ENCODE results near the gene TMEM72. TPM values are rescaled to one million over a fixed set of nuclear protein-coding genes. Genes with fewer than 3 reads are reported as not detected.

Gene TMEM72
- total RNA-seq, 2 experiments from 2014 or later: not detected

- intact Hi-C loops (cut with micrococcal nuclease): loop anchor here (10.0 kb wide), 1 partner anchor 56 kb away; the partner anchor contains the start of gene TMEM72
- no peak for DNase-seq
- no peaks in the 10 kb centered on the region for H3K27me3 Mint-ChIP-seq (ENCODE audit: low read depth)
- H3K9me3 Mint-ChIP-seq: no peaks in the 10 kb centered on the region
- H3K4me1 Mint-ChIP-seq (ENCODE audit: low read depth): peaks cover 40% of the 10 kb centered on the region
- CTCF ChIA-PET: interaction anchor here (1.8 kb wide), 1 partner anchor 38 kb away, joined by 4 read pairs; no protein-coding TSS in a partner anchor
- no peak overlapping the region for H3K27ac Mint-ChIP-seq
- no peak overlapping the region for H3K4me3 Mint-ChIP-seq
- H3K36me3 Mint-ChIP-seq (ENCODE audit: low read depth): no peaks in the 10 kb centered on the region
These were observed 59.8 kb downstream of the TMEM72 start for GRCh38 chr10:44970812-44971395.

DNA sequence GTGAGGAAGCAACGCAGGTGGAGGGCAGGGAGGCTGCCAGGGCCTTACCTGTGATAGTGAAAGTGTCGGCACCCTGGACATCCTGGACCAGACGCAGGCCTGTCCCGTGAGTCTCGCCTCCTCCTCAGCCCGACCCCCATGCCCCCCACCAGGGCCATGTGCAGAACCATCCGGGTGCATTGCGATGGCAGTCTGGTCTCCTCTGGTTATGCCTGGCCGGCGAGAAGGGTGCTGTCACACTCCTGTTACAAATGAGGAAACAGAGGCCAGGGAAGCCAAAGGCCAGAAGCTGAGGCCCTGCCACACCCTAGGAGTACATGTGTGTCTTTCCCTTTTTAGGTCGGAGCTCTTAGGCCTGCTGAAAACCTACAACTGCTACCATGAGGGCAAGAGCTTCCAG is 60.3 kb downstream of the TMEM72 start:
- H3K27me3 Mint-ChIP-seq (ENCODE audit: low read depth): no peaks in the 10 kb centered on the region
- no peaks in the 10 kb centered on the region for H3K36me3 Mint-ChIP-seq (ENCODE audit: low read depth)
- H3K4me3 Mint-ChIP-seq: no peak overlapping the region
- CTCF ChIA-PET: interaction anchor here (1.8 kb wide), 1 partner anchor 38 kb away, joined by 4 read pairs; no protein-coding TSS in a partner anchor
- H3K27ac Mint-ChIP-seq: no peak overlapping the region
- intact Hi-C loops (cut with micrococcal nuclease): loop anchor here (10.0 kb wide), 1 partner anchor 57 kb away; the partner anchor contains the start of gene TMEM72
- peaks cover 36% of the 10 kb centered on the region for H3K4me1 Mint-ChIP-seq (ENCODE audit: low read depth)
- no peak for DNase-seq
- H3K9me3 Mint-ChIP-seq: no peaks in the 10 kb centered on the region

DNA sequence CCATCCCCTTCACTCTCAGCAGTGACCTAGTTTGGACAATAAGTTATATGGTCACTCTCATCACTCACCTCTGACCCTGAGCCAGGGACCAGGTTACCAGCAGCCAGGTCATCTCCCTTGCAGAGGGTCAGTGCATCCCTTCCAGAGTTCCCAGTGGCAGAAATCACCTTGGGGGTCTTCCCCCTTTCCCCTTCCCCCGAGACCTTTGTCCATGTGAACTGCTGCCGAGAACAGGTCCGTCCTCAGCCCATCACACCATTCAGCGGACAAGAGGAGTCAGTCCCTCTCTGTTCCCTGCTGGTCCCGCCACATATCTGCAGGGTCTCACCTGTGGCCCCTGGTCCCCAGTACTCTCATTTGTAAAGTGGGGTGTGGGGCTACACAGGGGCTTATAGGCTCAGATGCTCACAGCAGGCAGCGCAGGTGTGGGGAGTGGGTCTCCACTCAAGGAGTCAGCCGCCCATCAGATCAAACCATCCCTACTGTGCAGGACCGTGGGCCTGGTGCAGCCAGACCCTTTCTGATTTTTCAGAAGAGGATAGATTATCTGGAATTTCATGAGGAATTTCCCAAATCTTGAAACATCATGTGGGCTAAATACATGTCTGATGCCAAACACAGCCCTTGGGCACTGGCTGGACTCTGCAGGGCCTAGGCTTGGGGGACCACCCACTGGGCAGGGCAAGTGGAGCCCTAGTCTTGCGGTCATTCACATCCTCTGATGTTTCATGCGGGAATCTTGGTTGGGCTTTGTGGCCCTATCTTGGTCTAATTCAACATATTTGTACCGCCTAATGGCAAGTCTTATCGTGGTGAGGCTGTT is 61.0 kb downstream of the TMEM72 start:
- H3K4me3 Mint-ChIP-seq: no peak overlapping the region
- H3K36me3 Mint-ChIP-seq (ENCODE audit: low read depth): no peaks in the 10 kb centered on the region
- H3K27me3 Mint-ChIP-seq (ENCODE audit: low read depth): no peaks in the 10 kb centered on the region
- no peaks in the 10 kb centered on the region for H3K9me3 Mint-ChIP-seq
- H3K27ac Mint-ChIP-seq: no peak overlapping the region
- CTCF ChIA-PET: interaction anchor here (1.5 to 1.8 kb wide), 2 partner anchors 39 to 40 kb away, joined by 4 to 9 read pairs; no protein-coding TSS in a partner anchor
- no peak for DNase-seq
- intact Hi-C loops (cut with micrococcal nuclease): loop anchor here (10.0 kb wide), 1 partner anchor 57 kb away; the partner anchor contains the start of gene TMEM72
- H3K4me1 Mint-ChIP-seq (ENCODE audit: low read depth): peaks cover 33% of the 10 kb centered on the region

GRCh38 chr10:44972874-44973306 is 61.8 kb downstream of the TMEM72 start:
- peaks cover 26% of the 10 kb centered on the region for H3K4me1 Mint-ChIP-seq (ENCODE audit: low read depth)
- H3K27ac Mint-ChIP-seq: no peak overlapping the region
- CTCF ChIA-PET: interaction anchor here (1.5 kb wide), 1 partner anchor 40 kb away, joined by 9 read pairs; no protein-coding TSS in a partner anchor
- H3K27me3 Mint-ChIP-seq (ENCODE audit: low read depth): no peaks in the 10 kb centered on the region
- no peaks in the 10 kb centered on the region for H3K9me3 Mint-ChIP-seq
- DNase-seq: no peak
- intact Hi-C loops (cut with micrococcal nuclease): loop anchor here (10.0 kb wide), 1 partner anchor 58 kb away; the partner anchor contains the start of gene TMEM72
- H3K4me3 Mint-ChIP-seq: no peak overlapping the region
- no peaks in the 10 kb centered on the region for H3K36me3 Mint-ChIP-seq (ENCODE audit: low read depth)

GRCh38 chr10:44973323-44974081 is 62.4 kb downstream of the TMEM72 start:
- Mint-ChIP-seq H3K4me1 (ENCODE audit: low read depth) (peaks cover 21% of the 10 kb centered on the region), H3K9me3 (no peaks in the 10 kb centered on the region), H3K36me3 (ENCODE audit: low read depth) (no peaks in the 10 kb centered on the region), H3K4me3 (no peak overlapping the region), H3K27ac (no peak overlapping the region), H3K27me3 (ENCODE audit: low read depth) (no peaks in the 10 kb centered on the region)
- CTCF ChIA-PET: interaction anchor here (0.8 to 3.7 kb wide), 3 partner anchors 9 to 41 kb away, joined by 3 to 35 read pairs (median 9); no protein-coding TSS in a partner anchor
- intact Hi-C loops (cut with micrococcal nuclease): loop anchor here (2.0 to 10.0 kb wide), 3 partner anchors 27 to 95 kb away; partner anchors contain the start of genes TMEM72 and ZNF22
- DNase-seq: peak; percentile 34

DNA sequence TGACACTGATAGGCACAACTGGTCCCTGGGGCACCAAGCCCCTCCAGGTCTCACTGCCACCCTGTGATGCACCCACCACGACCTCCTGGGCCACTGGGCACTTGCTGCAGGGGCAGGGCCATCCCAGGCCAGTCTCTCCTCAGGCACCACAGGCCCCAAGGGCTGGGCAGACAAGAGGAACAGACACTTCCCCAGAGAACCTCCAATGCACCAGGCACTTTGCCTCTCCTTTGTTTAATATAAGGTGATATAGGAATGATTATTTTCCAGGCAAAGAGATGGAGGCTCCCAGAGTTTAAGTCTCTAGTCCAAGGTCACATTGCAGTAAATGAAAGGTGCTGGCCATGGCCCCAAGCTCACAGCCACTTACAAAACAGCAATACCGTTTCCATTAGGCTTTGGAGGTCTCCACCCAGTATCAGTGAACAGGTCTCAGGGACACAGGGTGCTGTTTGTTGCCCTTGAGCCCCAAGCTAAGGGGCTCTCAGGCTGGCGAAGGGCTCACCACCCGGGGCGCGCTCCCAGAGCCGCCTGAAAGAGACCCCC is 63.0 kb downstream of the TMEM72 start:
- intact Hi-C loops (cut with micrococcal nuclease): loop anchor here (2.0 to 10.0 kb wide), 3 partner anchors 27 to 95 kb away; partner anchors contain the start of genes TMEM72 and ZNF22
- H3K27ac Mint-ChIP-seq: no peak overlapping the region

DNA sequence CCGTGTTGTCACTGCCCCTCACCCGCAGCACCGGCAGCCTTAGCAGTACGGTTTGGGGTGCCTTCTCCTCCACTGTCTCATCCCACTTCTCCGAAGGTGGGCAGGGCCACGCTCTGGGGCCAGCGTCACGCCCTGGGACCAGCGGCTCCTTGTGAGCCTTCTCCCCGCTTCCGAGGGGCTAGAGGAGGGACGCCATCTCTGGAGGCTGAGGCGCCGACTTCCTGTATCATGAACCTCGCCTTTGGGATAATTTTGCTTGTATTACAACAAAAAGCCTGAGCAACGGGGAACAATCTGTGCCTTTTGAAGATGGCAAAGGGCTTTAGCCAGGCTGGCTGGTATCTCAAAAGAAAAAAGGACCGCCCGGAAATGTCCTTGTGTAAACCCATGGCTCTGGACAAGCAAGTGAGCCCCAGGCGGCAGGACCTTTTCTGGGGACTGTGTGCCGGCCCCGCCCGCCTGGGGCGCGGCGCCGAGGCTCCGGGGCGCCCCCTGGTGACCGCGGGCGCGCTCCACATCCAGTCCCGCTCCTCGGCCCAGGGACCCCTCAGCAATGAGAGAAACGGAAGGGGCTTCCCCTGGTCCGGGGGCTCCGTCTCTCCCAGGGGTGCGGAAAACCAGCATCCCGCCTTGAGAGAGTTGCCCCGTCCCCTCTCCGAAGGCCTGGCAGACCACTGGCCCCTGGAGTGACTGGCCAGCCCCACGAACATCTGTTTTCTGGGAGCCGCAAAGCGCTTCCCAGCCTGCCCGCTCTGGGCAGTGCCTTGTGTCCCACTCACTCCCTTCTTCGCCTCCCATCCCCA is 63.7 kb downstream of the TMEM72 start:
- Mint-ChIP-seq H3K4me3 (peak overlapping the region; percentile 49), H3K27me3 (ENCODE audit: low read depth) (no peaks in the 10 kb centered on the region)

More for the DNA sequence above, 63.0 kb downstream of the TMEM72 start:
- Mint-ChIP-seq H3K4me1 (ENCODE audit: low read depth) (peaks cover 20% of the 10 kb centered on the region), H3K9me3 (no peaks in the 10 kb centered on the region), H3K36me3 (ENCODE audit: low read depth) (no peaks in the 10 kb centered on the region), H3K27me3 (ENCODE audit: low read depth) (no peaks in the 10 kb centered on the region), H3K4me3 (peak overlapping the region; percentile 49)
- CTCF ChIA-PET: interaction anchor here (0.8 to 3.7 kb wide), 2 partner anchors 10 to 41 kb away, joined by 3 to 35 read pairs; no protein-coding TSS in a partner anchor
- DNase-seq: no peak

GRCh38 chr10:44975431-44976331 is 64.5 kb downstream of the TMEM72 start:
- CTCF ChIA-PET: interaction anchor here (0.5 to 3.7 kb wide), 5 partner anchors 12 to 117 kb away, joined by 3 to 35 read pairs (median 3); no protein-coding TSS in a partner anchor
- H3K27me3 Mint-ChIP-seq (ENCODE audit: low read depth): no peaks in the 10 kb centered on the region
- no peaks in the 10 kb centered on the region for H3K9me3 Mint-ChIP-seq
- no peak overlapping the region for H3K27ac Mint-ChIP-seq
- no peak overlapping the region for H3K4me3 Mint-ChIP-seq
- H3K4me1 Mint-ChIP-seq (ENCODE audit: low read depth): peaks cover 20% of the 10 kb centered on the region
- H3K36me3 Mint-ChIP-seq (ENCODE audit: low read depth): no peaks in the 10 kb centered on the region
- peak; percentile 75 for DNase-seq
- intact Hi-C loops (cut with micrococcal nuclease): loop anchor here (1.0 to 10.0 kb wide), 5 partner anchors 16 to 97 kb away; partner anchors contain the start of genes RASSF4, TMEM72 and ZNF22

More for the DNA sequence above, 63.7 kb downstream of the TMEM72 start:
- no peaks in the 10 kb centered on the region for H3K36me3 Mint-ChIP-seq (ENCODE audit: low read depth)
- intact Hi-C loops (cut with micrococcal nuclease): loop anchor here (1.0 to 10.0 kb wide), 5 partner anchors 16 to 96 kb away; partner anchors contain the start of genes RASSF4, TMEM72 and ZNF22
- CTCF ChIA-PET: interaction anchor here (0.8 to 3.7 kb wide), 2 partner anchors 11 to 42 kb away, joined by 3 to 35 read pairs; no protein-coding TSS in a partner anchor
- DNase-seq: peak; percentile 62
- no peaks in the 10 kb centered on the region for H3K9me3 Mint-ChIP-seq
- H3K27ac Mint-ChIP-seq: peak overlapping the region; percentile 65
- H3K4me1 Mint-ChIP-seq (ENCODE audit: low read depth): peaks cover 20% of the 10 kb centered on the region

- no peak for DNase-seq
- CTCF ChIA-PET: interaction anchor here (0.8 to 3.7 kb wide), 4 partner anchors 11 to 118 kb away, joined by 3 to 35 read pairs (median 6); no protein-coding TSS in a partner anchor
- no peaks in the 10 kb centered on the region for H3K27me3 Mint-ChIP-seq (ENCODE audit: low read depth)
- no peak overlapping the region for H3K27ac Mint-ChIP-seq
- no peaks in the 10 kb centered on the region for H3K9me3 Mint-ChIP-seq
- no peaks in the 10 kb centered on the region for H3K36me3 Mint-ChIP-seq (ENCODE audit: low read depth)
- intact Hi-C loops (cut with micrococcal nuclease): loop anchor here (10.0 kb wide), 1 partner anchor 62 kb away; the partner anchor contains the start of gene TMEM72
- peaks cover 20% of the 10 kb centered on the region for H3K4me1 Mint-ChIP-seq (ENCODE audit: low read depth)
- no peak overlapping the region for H3K4me3 Mint-ChIP-seq
These were observed 65.4 kb downstream of the TMEM72 start for GRCh38 chr10:44976352-44977198.
